WTC11 (cell line): ENCODE results near the gene KLHDC8A.

Experiments used
- NFE2L1 ChIP-seq: sonication (generic); formaldehyde crosslinking; IDR thresholded peaks from 2 replicates; pipeline ENCODE4 v1.8.1; 2023; ENCODE audit warnings: missing genetic modification reagents
- OVOL2 ChIP-seq: fragments of 250-450 bp; sonication (Bioruptor Pico); IDR thresholded peaks from 2 replicates; pipeline ENCODE4 v1.9.0; 2021; ENCODE audit warnings: mild to moderate bottlenecking, borderline replicate concordance

GRCh38 chr1:205315008-205315618 is 41.6 kb downstream of the KLHDC8A start:
- TF ChIP-seq OVOL2 (CRISPR knock-in tag) (no peak), NFE2L1 (no peak)
